RWPE1 (cell line): Measurements from ENCODE around the gene CD302.

ENCODE experiments used
- CTCF ChIA-PET: fragments of 350-600 bp; sonication (Branson Sonifier 250); formaldehyde crosslinking; extraction: SDS; loops from one replicate; lab custom pipeline; 2021; lab: Yijun Ruan, JAX
- POLR2A ChIA-PET: fragments of 400-600 bp; formaldehyde crosslinking; extraction: SDS; loops from one replicate; lab custom pipeline; 2020; ENCODE audit warnings: antibody characterized with exemption; ENCODE audit not compliant: low non-redundant PET; lab: Yijun Ruan, JAX
- DNase-seq: peaks from one replicate; pipeline ENCODE4 v3.0.0; 2012; ENCODE audit warnings: low spot score
- H3K27ac ChIP-seq: fragments of 450-650 bp; 2 replicates; pipeline ENCODE4 v1.5.1; 2017
- CTCF ChIP-seq: fragments of 450-650 bp; conservative IDR thresholded peaks from 2 replicates; pipeline ENCODE4 v1.5.1; 2017; ENCODE audit warnings: low read depth, mild to moderate bottlenecking

The CD302 gene

GRCh38 chr2:159797225-159797542 is 824 bp downstream of the CD302 start:
- POLR2A ChIA-PET = no interaction called here
- H3K27ac ChIP-seq = no peak overlapping the region
- no peak for DNase-seq
- CTCF ChIA-PET = no interaction called here
- no peak for TF ChIP-seq CTCF

- ChIA-PET POLR2A (no interaction called here), CTCF (interaction anchor here (0.5 to 0.7 kb wide), 2 partner anchors 297 to 817 kb away, joined by 3 to 5 read pairs; no protein-coding TSS in a partner anchor)
- H3K27ac ChIP-seq = no peak overlapping the region
- no peak for TF ChIP-seq CTCF
- no peak for DNase-seq
Observed at GRCh38 chr2:159795841-159796690, 1.9 kb downstream of the CD302 start.

- CTCF ChIA-PET = no interaction called here
- POLR2A ChIA-PET = no interaction called here
- no peak for TF ChIP-seq CTCF
- no peak overlapping the region for H3K27ac ChIP-seq
- no peak for DNase-seq
Observed at GRCh38 chr2:159793326-159793725, 4.7 kb downstream of the CD302 start.

- no peak for DNase-seq
- no peak overlapping the region for H3K27ac ChIP-seq
- POLR2A ChIA-PET = no interaction called here
- CTCF ChIA-PET = no interaction called here
- TF ChIP-seq CTCF = no peak
Observed at GRCh38 chr2:159792599-159792998, 5.4 kb downstream of the CD302 start.

GRCh38 chr2:159792036-159792435 is 6.0 kb downstream of the CD302 start:
- TF ChIP-seq CTCF = no peak
- H3K27ac ChIP-seq = no peak overlapping the region
- ChIA-PET POLR2A (no interaction called here), CTCF (interaction anchor here (0.7 kb wide), 1 partner anchor 354 kb away, joined by 3 read pairs; no protein-coding TSS in a partner anchor)
- DNase-seq = no peak

- CTCF ChIA-PET = no interaction called here
- no peak for DNase-seq
- POLR2A ChIA-PET = no interaction called here
- no peak for TF ChIP-seq CTCF
- H3K27ac ChIP-seq = no peak overlapping the region
Observed at GRCh38 chr2:159790323-159790722, 7.7 kb downstream of the CD302 start.
